ENCODE measurements around the gene LRRC32. TPM values are rescaled to one million over a fixed set of nuclear protein-coding genes. Genes with fewer than 3 reads are reported as not detected.

Gene LRRC32
- total RNA-seq, 4 donors from 2014 or later, result 15.6 to 42.5 (median 17.9) TPM

- 82 to 83% methylated on average over 8 of the region's 8 CpGs for WGBS, 2 donors
- H3K9me3 ChIP-seq, result no peaks in the 10 kb centered on the region
- no peak overlapping the region for H3K4me3 ChIP-seq (replicated peaks in 1 of 3)
- intact Hi-C loops (cut with DNase I), result no loop called here
- no peaks in the 10 kb centered on the region for H3K36me3 ChIP-seq
- no peak overlapping the region for H3K27ac ChIP-seq
- no peaks in the 10 kb centered on the region for H3K4me1 ChIP-seq
- no peaks in the 10 kb centered on the region for H3K27me3 ChIP-seq
- DNase-seq, result no peak
- TF ChIP-seq POLR2A (IDR thresholded peaks at IDR 0.05) (no peak), CTCF (IDR thresholded peaks at IDR 0.05) (no peak)
Observed at GRCh38 chr11:76642341-76642740, 28.2 kb downstream of the LRRC32 start.

- Histone ChIP-seq H3K27me3 (no peaks in the 10 kb centered on the region), H3K27ac (no peak overlapping the region), H3K4me1 (no peaks in the 10 kb centered on the region), H3K36me3 (no peaks in the 10 kb centered on the region), H3K9me3 (no peaks in the 10 kb centered on the region), H3K4me3 (replicated peaks in 1 of 3) (no peak overlapping the region)
- no peak for TF ChIP-seq POLR2A (IDR thresholded peaks at IDR 0.05)
- no peak for TF ChIP-seq CTCF (IDR thresholded peaks at IDR 0.05)
- intact Hi-C loops (cut with DNase I), result no loop called here
- 94% methylated on average over 4 of the region's 4 CpGs for WGBS, 2 donors
- DNase-seq, result no peak
Observed at GRCh38 chr11:76641905-76642304, 28.6 kb downstream of the LRRC32 start.

GRCh38 chr11:76640501-76640900, 30.0 kb downstream of the LRRC32 start:
- Histone ChIP-seq H3K4me3 (replicated peaks in 1 of 3) (no peak overlapping the region), H3K27ac (no peak overlapping the region), H3K36me3 (no peaks in the 10 kb centered on the region), H3K4me1 (no peaks in the 10 kb centered on the region), H3K27me3 (no peaks in the 10 kb centered on the region), H3K9me3 (no peaks in the 10 kb centered on the region)
- TF ChIP-seq CTCF (IDR thresholded peaks at IDR 0.05) (no peak), POLR2A (IDR thresholded peaks at IDR 0.05) (no peak)
- WGBS, 2 donors, result 83 to 86% methylated on average over 5 of the region's 5 CpGs
- DNase-seq, result no peak
- intact Hi-C loops (cut with DNase I), result no loop called here

- Histone ChIP-seq H3K4me1 (no peaks in the 10 kb centered on the region), H3K36me3 (no peaks in the 10 kb centered on the region), H3K4me3 (replicated peaks in 1 of 3) (no peak overlapping the region), H3K9me3 (no peaks in the 10 kb centered on the region), H3K27ac (no peak overlapping the region), H3K27me3 (no peaks in the 10 kb centered on the region)
- DNase-seq, result no peak
- intact Hi-C loops (cut with DNase I), result no loop called here
- WGBS, 2 donors, result 100% methylated on average over 2 of the region's 2 CpGs
- no peak for TF ChIP-seq POLR2A (IDR thresholded peaks at IDR 0.05)
- TF ChIP-seq CTCF (IDR thresholded peaks at IDR 0.05), result no peak
Observed at GRCh38 chr11:76639621-76640020, 30.9 kb downstream of the LRRC32 start.

GRCh38 chr11:76638270-76639197, 32.0 kb downstream of the LRRC32 start:
- H3K4me3 ChIP-seq (replicated peaks in 1 of 3), result no peak overlapping the region
- 85 to 91% methylated on average over 9 to 11 of the region's 11 CpGs for WGBS, 2 donors
- H3K9me3 ChIP-seq, result no peaks in the 10 kb centered on the region
- no peak overlapping the region for H3K27ac ChIP-seq
- intact Hi-C loops (cut with DNase I), result no loop called here
- DNase-seq, result no peak
- H3K4me1 ChIP-seq, result no peaks in the 10 kb centered on the region
- H3K36me3 ChIP-seq, result no peaks in the 10 kb centered on the region
- TF ChIP-seq CTCF (IDR thresholded peaks at IDR 0.05) (no peak), POLR2A (IDR thresholded peaks at IDR 0.05) (no peak)
- H3K27me3 ChIP-seq, result no peaks in the 10 kb centered on the region

All from thyroid gland (tissue), 4 donors.